SK-N-SH (cell line): ENCODE results near the gene CEBPG.

Source experiments
- ELF1 ChIP-seq: IDR thresholded peaks from 2 replicates; pipeline ENCODE4 v1.4.0; 2012
- FOXJ3 ChIP-seq: sonication (generic); formaldehyde crosslinking; IDR thresholded peaks from 2 replicates; pipeline ENCODE4 v1.5.1; 2020; ENCODE audit warnings: mild to moderate bottlenecking, missing genetic modification reagents
- JUND ChIP-seq: IDR thresholded peaks from 2 replicates; pipeline ENCODE4 v1.4.0; 2012
- PBX3 ChIP-seq: IDR thresholded peaks from 2 replicates; pipeline ENCODE4; 2012
- POLR2AphosphoS5 ChIP-seq: IDR thresholded peaks from 2 replicates; pipeline ENCODE4 v1.6.1; 2012; ENCODE audit warnings: low read depth, low read length
- TCF12 ChIP-seq: IDR thresholded peaks from 2 replicates; pipeline ENCODE4 v1.4.0; 2012
- TF ChIP-seq, protein P1 (sequence below): fragments of 200-600 bp; sonication (generic); IDR thresholded peaks from 2 replicates; pipeline ENCODE4 v1.6.1; 2017; ENCODE audit warnings: antibody characterized with exemption, mild to moderate bottlenecking, moderate library complexity

- TF ChIP-seq, protein P1, sequence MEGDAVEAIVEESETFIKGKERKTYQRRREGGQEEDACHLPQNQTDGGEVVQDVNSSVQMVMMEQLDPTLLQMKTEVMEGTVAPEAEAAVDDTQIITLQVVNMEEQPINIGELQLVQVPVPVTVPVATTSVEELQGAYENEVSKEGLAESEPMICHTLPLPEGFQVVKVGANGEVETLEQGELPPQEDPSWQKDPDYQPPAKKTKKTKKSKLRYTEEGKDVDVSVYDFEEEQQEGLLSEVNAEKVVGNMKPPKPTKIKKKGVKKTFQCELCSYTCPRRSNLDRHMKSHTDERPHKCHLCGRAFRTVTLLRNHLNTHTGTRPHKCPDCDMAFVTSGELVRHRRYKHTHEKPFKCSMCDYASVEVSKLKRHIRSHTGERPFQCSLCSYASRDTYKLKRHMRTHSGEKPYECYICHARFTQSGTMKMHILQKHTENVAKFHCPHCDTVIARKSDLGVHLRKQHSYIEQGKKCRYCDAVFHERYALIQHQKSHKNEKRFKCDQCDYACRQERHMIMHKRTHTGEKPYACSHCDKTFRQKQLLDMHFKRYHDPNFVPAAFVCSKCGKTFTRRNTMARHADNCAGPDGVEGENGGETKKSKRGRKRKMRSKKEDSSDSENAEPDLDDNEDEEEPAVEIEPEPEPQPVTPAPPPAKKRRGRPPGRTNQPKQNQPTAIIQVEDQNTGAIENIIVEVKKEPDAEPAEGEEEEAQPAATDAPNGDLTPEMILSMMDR: no peak
- TF ChIP-seq POLR2AphosphoS5: no peak
- TF ChIP-seq ELF1: no peak
- no peak for TF ChIP-seq JUND
- TF ChIP-seq TCF12: no peak
- no peak for TF ChIP-seq PBX3
- TF ChIP-seq FOXJ3 (CRISPR knock-in tag): no peak
Observed at GRCh38 chr19:33333151-33333550, 40.4 kb upstream of the CEBPG start.
